ENCODE data around the gene MS4A15. TPM values are rescaled to one million over a fixed set of nuclear protein-coding genes. Genes with fewer than 3 reads are reported as not detected.

Gene MS4A15
- total and polyA plus RNA-seq, 10 of the 15 experiments (the other 5 are each of a cell fraction or from before 2014, with no cell fraction given), result 0.05 to 0.84 (median 0.45) TPM

GRCh38 chr11:60718524-60719316, 37.9 kb upstream of the MS4A15 start (continued):
- no peak for TF ChIP-seq NR2C1 (IDR thresholded peaks at IDR 0.05)

GRCh38 chr11:60719391-60719790, 37.3 kb upstream of the MS4A15 start:
- H3K9me3 ChIP-seq (replicated peaks; ENCODE audit: control insufficient read depth, insufficient read depth, low read length), result peaks cover 6% of the 10 kb centered on the region; the same call in 2 of the 3 replicates
- ATAC-seq, result no peak
- H3K36me3 ChIP-seq (ENCODE audit: control insufficient read depth in 2 of 2, insufficient read depth in 2 of 2, low read length in 1 of 2), result no peaks in the 10 kb centered on the region
- H3K79me2 ChIP-seq (ENCODE audit: control insufficient read depth, insufficient read depth, low read length), result no peaks in the 10 kb centered on the region
- no peak for DNase-seq (ENCODE audit: low read depth, low spot score)
- ChIA-PET SMC1A (ENCODE audit: uncharacterized antibody, unreplicated experiment) (no interaction called here), POLR2A (no interaction called here), CTCF (no interaction called here), RAD21 (ENCODE audit: unreplicated experiment) (no interaction called here)
- intact Hi-C loops (cut with micrococcal nuclease; ENCODE audit: unreplicated experiment) (no loop called here), in situ Hi-C loops (cut with MboI) (no loop called here)
- FAIRE-seq, result no peak
- H3K4me2 ChIP-seq (ENCODE audit: control insufficient read depth, insufficient read depth), result no peak overlapping the region
- H3K9ac ChIP-seq (ENCODE audit: control insufficient read depth, insufficient read depth, low read length), result no peak overlapping the region
- no peak overlapping the region for H2AFZ ChIP-seq (ENCODE audit: control insufficient read depth, low read depth, low read length)
- H3K27me3 ChIP-seq (replicated peaks in 1 of 2; ENCODE audit: control insufficient read depth in 2 of 2, insufficient read depth in 2 of 2, low read length in 1 of 2), result no peaks in the 10 kb centered on the region; a peak in 1 of 4 replicates
- 69% methylated on average over 4 of the region's 4 CpGs for WGBS (ENCODE audit: insufficient coverage, insufficient replicate concordance, low lambda C conversion rate, missing lambda C conversion rate)
- TF ChIP-seq CREM (IDR thresholded peaks at IDR 0.05; ENCODE audit: low read depth) (no peak), NR2F1 (conservative IDR thresholded peaks at IDR 0.05) (no peak), KAT2A (conservative IDR thresholded peaks at IDR 0.05; ENCODE audit: control insufficient read depth, low read depth, low read length) (no peak), CEBPB (IDR thresholded peaks at IDR 0.05; ENCODE audit: borderline replicate concordance in 1 of 2, low read depth in 2 of 2, low read length in 2 of 2) (no peak), YY1 (IDR thresholded peaks at IDR 0.05; ENCODE audit: low read depth, low read length) (no peak)
- TF ChIP-seq, protein P1, sequence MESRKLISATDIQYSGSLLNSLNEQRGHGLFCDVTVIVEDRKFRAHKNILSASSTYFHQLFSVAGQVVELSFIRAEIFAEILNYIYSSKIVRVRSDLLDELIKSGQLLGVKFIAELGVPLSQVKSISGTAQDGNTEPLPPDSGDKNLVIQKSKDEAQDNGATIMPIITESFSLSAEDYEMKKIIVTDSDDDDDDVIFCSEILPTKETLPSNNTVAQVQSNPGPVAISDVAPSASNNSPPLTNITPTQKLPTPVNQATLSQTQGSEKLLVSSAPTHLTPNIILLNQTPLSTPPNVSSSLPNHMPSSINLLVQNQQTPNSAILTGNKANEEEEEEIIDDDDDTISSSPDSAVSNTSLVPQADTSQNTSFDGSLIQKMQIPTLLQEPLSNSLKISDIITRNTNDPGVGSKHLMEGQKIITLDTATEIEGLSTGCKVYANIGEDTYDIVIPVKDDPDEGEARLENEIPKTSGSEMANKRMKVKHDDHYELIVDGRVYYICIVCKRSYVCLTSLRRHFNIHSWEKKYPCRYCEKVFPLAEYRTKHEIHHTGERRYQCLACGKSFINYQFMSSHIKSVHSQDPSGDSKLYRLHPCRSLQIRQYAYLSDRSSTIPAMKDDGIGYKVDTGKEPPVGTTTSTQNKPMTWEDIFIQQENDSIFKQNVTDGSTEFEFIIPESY (IDR thresholded peaks at IDR 0.05), result no peak
- H3K4me3 ChIP-seq, result no peak overlapping the region
- no peaks in the 10 kb centered on the region for H3K4me1 ChIP-seq (ENCODE audit: control insufficient read depth, insufficient read depth, low read length)
- no TSS peak for BruUV-seq (replicated peaks)
- no peaks in the 10 kb centered on the region for H4K20me1 ChIP-seq (ENCODE audit: control insufficient read depth, insufficient read depth)
- H3K27ac ChIP-seq (ENCODE audit: control insufficient read depth, insufficient read depth), result no peak overlapping the region

Data from GM12878 (cell line).